HG02623 (cell line): Measurements from ENCODE around the gene FAM114A1.

Source experiments
- ATAC-seq: cut with Tn5 transposase; IDR thresholded peaks from one replicate; pipeline ENCODE4 v1.9.1; 2021; ENCODE audit warnings: moderate library complexity; ENCODE audit not compliant: unreplicated experiment

Gene FAM114A1

GRCh38 chr4:38857354-38858096 is 10.1 kb upstream of the FAM114A1 start:
- ATAC-seq: peak; percentile 48

DNA sequence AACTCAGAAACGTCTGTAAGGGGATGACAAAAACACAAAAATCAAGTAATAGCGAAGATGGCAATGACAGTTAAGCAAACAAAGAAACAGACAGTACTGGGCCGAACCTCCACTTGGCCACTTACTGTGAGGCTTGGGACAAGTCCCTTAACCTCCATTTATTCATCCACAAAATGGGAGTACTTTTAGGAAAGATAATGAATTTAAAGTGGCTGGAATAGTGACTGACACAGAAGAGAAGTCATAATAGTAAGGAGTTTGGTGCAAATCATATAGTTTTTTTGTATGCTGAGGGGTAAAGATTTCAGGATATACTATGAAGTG is 9.5 kb upstream of the FAM114A1 start:
- no peak for ATAC-seq

DNA sequence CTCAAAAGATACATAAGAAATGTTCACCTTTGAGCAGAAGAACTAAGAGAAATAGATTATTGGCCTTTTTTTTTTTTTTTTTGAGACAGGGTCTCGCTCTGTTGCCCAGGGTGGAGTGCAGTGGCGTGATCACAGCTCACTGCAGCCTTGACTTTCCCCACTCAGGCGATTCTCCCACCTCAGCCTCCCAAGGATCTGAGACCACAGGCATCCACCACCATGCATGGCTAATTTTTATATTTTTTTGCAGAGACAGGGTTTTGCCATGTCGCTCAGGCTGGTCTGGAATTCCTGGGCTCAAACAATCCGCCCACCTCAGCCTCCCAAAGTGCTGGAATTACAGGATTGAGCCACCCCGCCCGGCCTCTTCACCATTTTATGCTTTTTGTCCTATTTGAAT is 8.1 kb upstream of the FAM114A1 start:
- no peak for ATAC-seq

DNA sequence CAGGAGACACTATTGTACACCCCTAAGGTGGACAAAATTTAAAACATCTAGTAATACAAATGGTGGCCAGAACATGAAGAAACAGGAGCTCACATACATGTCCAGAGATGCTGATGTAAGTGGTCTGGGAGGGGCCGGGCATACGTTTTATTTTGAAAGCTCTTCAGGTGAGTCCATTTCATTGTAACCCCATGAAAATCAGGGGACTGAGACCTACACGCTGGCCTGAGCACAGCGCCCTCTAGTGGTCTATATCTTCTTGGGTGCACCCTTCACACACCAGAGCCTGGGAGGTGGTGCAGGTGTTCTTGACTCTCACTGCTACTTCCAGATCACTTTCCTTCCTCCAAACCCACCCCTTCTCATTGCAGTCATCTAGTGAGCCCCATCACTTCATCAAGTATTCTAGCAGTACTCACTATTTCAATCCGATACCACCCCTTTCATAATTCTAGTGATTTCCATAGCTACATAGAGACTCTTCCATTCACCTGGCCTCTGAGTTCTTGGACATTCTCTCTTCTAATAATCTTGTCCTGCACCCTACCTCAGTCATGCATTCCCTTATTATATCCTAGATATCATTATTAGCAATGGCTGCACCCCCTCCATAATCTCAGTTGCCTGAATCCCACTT is 6.7 kb upstream of the FAM114A1 start:
- peak; percentile 49 for ATAC-seq

- ATAC-seq: no peak
Measured at GRCh38 chr4:38861791-38862190, 5.8 kb upstream of the FAM114A1 start.

GRCh38 chr4:38865445-38865844 is 2.2 kb upstream of the FAM114A1 start:
- ATAC-seq: no peak

DNA sequence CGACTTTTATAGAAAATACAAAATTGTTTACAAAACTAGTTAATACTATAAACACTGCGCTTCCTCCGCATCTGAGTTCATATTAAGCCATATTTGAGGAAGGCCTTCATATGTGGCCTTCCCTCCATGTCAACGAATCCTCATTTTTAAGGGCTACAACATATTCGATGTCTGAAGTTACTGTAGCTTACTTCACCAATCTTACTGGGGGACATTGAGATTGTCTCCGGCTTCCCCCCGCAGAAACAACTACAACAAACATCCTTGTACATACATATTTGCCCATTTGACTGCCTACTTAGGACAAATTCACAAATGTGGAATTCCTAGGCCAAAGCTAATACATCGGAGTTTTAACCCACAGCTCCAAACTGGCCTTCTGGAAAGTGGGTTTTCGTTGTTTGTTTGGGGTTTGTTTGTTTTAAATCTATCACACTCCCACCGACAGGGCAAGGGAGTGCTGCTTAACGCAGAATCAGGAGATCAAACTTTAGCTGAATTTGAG is 581 bp upstream of the FAM114A1 start:
- ATAC-seq: no peak

DNA sequence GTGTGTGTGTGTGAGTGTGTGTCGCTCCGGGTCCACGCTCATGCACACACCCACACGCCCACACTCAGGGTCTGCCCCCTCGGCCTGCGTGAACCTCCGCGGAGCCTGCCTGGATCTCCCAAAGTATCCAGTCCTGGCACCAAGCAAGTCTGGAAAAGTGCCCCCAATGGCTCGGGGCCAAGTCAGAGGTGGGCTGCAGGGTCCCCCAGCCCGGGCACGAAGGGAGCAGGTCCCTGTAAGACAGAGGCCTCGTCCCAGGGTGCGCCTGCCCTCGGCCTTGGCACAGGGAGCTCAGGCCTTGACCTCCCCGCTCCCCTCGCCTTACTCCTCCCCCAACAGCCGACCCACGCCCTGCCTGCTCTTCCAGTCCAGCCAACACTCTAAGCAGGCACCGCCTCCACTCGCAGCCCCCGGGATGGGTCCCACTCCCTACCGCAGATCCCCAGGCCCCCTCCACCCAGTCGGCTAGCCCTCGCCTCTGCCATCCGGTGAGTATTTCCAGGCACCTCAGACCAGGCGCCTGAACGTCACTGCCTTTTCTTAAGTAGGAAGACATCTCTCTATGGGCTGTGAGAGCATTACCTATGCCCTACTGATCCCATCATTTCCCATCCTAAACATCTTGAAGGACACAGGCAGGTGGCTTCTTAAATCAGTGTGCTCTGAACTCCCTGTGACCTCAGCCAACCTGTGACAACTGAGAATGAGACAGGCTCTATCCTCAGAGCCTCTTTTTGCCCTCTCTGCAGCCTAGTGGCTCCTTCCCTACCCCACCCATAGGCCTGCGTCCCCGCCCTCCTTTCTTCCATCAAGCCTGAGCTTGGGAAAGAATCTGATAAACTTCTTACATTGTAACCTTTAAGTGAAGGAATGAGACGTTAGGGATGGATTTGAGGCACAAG is 704 bp downstream of the FAM114A1 start:
- no peak for ATAC-seq

DNA sequence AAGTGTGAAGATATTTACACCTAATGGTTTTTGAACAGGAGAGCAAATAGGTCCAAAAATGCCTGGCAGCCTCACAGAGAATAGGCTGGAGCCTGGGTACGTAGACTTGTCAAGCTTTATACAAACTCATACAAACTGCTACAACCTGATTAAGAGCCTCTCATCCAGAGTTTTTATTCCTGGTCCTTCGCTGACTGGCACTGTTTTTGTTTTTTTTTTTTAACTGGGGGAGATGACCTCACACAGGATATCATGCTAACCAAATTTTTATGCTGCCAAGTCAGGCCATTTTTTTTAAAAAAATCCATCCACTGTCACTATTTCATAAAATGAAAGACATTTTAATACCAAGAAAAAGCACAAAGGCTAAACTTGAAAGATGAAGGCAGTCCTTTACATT is 1.9 kb downstream of the FAM114A1 start:
- no peak for ATAC-seq

DNA sequence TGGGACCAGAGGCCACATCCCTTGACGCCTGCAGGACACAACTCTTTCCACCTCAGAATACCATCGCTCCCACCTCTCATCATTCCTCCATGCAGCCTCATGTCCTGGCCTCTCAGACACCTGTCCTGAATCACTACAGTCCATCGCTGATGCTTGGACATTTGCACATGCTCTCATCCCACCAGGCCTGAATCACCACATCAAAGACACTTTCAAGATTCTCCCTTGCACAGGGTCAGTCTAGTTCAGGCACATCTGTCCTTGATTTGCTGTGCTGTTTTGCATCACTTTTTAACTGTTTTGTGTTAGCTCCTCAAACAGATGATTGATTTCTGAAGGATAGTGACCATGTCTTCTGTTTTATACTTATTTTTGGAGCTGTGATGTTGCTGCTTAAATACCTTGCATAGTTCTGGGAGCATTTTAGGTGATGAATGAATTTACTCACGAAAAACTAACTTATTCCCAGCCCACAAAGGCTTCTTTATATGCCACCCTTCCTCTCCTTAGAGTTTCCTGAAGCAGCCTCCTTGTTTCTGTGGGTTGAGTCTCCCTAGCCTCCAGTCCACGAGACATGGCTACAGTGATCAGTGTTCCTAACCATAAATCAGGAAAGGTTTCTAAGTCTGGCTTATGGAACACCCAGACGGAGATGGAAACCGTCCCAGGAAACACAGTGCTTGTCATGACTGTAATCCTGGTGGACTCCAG is 2.6 kb downstream of the FAM114A1 start:
- ATAC-seq: no peak

GRCh38 chr4:38871593-38871992 is 4.0 kb downstream of the FAM114A1 start:
- ATAC-seq: no peak

DNA sequence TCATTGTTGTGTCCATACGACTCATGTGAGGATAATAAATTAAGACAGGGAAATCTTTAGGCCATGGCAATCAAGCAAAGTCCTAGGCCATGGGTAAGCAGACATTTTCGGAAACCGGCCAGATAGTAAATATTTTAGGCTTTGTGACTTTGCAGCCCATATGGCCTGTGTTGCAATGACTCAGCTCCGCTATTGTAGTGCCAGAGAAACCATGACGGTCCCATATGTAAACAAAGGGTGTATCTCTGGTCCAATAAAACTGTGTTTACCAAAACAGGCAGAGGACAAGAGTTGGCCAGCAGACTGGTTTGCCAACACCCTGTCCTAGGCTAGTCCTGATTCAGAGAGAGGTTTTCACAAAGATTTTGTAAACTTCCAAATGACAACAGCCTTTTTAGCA is 5.0 kb downstream of the FAM114A1 start:
- no peak for ATAC-seq

DNA sequence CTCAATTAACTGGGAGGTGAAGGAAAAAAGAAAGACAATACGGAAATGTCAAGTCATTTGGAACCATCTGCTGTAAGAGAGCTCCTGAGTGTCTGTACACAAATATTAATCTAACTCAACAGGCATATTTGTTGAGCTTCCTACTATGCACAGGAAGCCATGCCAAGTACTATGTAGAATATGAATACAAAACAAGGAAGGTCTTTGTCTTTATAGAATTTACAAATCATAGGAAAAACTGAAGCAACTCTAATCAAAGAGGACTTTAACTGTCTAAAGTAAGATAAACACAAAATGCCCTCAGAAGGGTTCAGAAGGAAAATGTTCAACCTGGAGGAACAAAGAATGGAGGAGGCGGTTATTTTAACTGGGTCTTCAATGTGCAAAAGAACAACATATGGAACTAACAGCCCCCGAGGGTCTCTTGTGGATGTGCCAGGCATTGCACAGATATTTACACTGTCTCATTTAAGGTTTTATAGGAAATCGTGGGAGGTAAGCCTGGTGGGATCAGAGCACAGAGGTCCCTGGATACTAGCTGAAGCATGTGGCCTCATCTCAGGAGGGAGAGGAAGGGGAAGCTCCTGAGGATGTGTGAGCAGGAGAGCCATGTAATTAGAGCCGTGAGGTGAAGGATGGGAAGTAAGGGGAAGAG is 5.8 kb downstream of the FAM114A1 start:
- no peak for ATAC-seq

DNA sequence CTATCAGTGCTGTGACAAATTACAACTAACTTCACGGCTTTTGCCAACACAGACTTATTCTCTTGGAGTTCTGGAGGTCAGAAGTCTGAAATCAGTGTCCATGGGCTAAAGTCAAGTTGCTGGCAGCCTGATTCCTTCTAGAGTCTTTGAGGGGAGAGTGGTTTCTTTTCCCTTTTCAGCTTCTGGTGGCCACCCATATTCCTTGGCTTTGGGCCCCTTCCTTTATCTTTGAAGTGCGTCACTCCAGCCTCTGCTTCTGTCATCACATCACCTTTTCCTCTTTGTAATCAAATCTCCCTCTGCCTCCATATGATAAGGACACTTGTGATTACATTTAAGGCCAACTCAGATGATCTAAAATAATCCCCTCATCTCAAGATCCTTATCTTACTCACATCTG is 9.0 kb downstream of the FAM114A1 start:
- ATAC-seq: no peak

GRCh38 chr4:38884254-38884653 is 16.6 kb downstream of the FAM114A1 start:
- no peak for ATAC-seq

DNA sequence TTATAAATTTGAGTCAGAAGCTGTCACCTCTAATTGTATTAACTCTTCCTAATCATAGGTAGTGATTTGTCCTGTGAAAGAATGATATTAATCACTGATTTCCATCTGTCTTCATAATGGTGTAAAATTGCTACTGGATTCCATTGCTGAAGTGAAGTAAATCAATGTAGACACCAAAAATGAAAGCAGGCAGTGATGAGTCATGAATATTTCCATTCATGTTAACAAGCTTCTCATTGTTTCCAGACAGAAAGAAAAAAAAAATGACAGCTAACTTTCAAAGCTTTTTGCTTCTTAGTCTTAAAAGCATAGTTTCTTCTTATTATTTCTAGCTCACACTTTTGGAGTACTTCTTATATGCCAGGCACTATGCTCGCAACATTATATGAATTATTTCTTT is 21.5 kb downstream of the FAM114A1 start:
- ATAC-seq: no peak

- no peak for ATAC-seq
Measured at GRCh38 chr4:38891051-38891983, 23.7 kb downstream of the FAM114A1 start.

- no peak for ATAC-seq
Measured at GRCh38 chr4:38894322-38894982, 26.8 kb downstream of the FAM114A1 start.

GRCh38 chr4:38896940-38897339 is 29.3 kb downstream of the FAM114A1 start:
- no peak for ATAC-seq
